Cortex of kidney (tissue), 1 donor: ENCODE data around the gene BCAR3.
"Not testable (repeated sequence)": the region's sequence is repeated elsewhere in the genome, so short reads cannot be mapped to it uniquely, and the experiment has no call there.

ENCODE experiments used
- DNase-seq: peaks from one replicate; lab custom pipeline; 2025; lab: John Stamatoyannopoulos, UW

BCAR3 gene

GRCh38 chr1:93596329-93597089, 85.1 kb downstream of the BCAR3 start:
- no peak for DNase-seq

DNA sequence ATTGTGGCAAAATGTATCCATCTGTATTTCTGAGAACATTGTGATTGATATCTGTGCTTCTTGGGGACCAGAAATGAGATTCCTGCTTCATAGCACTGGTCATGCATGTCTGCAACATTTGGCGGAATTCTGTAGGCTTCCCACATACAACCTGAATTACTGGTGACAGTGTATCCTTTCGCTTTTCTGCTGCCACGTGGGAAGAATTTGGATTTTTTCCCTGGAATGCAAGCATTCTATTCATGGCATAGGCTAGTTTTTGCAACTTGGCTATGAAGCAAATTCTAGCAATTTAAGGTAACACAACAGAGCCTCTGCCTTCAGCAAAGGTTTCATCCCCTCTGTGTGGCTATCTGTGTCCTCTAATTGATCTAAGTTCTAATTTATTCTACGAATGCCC, 85.9 kb downstream of the BCAR3 start:
- DNase-seq = no peak

- DNase-seq = no peak
Measured at GRCh38 chr1:93595266-93595665, 86.4 kb downstream of the BCAR3 start.

DNA sequence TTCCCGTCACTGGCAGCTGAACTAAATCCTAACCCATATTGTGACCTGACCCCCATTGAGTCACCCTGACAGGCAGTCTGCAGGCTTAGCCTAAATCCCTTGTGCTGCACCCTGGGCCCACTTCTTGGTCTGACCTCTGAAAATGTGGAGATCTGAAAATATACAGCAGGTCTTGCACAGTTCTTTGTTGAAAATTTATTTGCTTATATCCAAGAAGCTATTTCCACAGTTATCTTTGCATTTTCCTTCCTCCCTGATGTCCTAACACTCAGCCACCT, 87.1 kb downstream of the BCAR3 start:
- DNase-seq = no peak

- no peak for DNase-seq
Measured at GRCh38 chr1:93593854-93594602, 87.6 kb downstream of the BCAR3 start.

- DNase-seq = no peak
Measured at GRCh38 chr1:93592551-93592949, 89.1 kb downstream of the BCAR3 start.

GRCh38 chr1:93591676-93592550, 89.7 kb downstream of the BCAR3 start:
- DNase-seq = no peak

- not testable (repeated sequence) for DNase-seq
Measured at GRCh38 chr1:93591291-93591675, 90.4 kb downstream of the BCAR3 start.

DNA sequence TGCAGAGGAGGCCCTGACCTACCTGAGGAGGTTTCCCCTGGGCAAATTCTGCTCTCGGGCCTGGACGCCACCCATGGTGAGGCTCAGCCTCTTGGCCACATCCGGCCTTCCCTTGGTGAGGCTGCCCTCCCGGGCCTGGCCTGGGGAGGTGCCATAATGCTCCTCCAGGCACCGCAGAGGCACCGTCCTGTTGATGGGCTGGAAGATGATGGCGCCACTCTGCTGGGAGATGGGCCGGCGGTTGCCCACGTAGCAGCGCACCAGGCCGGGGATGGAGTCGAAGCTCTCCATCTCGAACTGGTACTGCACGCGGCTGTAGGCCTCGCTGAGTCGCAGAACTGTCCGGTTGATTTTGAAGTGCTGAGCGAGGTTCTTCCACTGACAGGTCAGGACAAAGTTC, 92.7 kb downstream of the BCAR3 start:
- no peak for DNase-seq

DNA sequence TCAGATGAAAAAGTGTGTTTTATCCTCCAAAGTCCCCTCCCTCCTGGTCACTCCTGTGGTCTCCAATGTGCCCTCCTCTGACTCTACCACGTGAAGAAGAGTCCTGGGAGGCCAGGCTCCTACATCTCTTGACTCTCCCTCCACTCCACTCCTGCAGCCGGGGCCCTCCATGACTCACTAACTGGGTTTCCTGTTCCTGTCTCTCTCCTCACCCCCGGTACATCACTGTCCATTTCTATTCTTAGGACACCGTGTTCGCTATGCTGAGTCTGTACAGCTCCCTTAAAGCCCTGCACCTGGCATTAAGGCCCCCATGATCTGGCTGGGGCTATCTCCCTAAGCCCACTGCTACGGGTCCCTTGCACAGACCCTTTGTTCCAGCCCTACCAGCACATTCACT, 93.4 kb downstream of the BCAR3 start:
- no peak for DNase-seq

DNA sequence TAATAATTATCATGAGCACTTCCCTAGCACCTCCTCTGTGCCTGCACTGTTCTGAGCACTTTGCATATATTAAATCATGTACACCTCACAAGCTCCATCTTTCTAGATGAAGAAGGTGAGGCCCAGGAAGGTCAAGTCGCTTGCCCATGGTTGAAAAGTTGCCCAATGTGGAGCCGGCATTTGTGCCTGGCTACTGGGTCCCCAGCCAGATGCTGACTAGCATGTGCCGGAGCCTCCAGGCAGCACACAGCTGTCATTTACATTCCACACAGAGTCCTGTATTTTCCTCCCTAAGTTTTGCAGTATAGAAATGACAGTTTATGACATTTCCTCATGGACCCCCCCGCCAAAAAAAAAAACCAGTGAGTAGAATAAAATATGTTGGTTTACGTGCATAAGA, 94.3 kb downstream of the BCAR3 start:
- no peak for DNase-seq

- DNase-seq = no peak
Measured at GRCh38 chr1:93585059-93585966, 96.3 kb downstream of the BCAR3 start.

GRCh38 chr1:93584261-93585003, 97.2 kb downstream of the BCAR3 start:
- no peak for DNase-seq

DNA sequence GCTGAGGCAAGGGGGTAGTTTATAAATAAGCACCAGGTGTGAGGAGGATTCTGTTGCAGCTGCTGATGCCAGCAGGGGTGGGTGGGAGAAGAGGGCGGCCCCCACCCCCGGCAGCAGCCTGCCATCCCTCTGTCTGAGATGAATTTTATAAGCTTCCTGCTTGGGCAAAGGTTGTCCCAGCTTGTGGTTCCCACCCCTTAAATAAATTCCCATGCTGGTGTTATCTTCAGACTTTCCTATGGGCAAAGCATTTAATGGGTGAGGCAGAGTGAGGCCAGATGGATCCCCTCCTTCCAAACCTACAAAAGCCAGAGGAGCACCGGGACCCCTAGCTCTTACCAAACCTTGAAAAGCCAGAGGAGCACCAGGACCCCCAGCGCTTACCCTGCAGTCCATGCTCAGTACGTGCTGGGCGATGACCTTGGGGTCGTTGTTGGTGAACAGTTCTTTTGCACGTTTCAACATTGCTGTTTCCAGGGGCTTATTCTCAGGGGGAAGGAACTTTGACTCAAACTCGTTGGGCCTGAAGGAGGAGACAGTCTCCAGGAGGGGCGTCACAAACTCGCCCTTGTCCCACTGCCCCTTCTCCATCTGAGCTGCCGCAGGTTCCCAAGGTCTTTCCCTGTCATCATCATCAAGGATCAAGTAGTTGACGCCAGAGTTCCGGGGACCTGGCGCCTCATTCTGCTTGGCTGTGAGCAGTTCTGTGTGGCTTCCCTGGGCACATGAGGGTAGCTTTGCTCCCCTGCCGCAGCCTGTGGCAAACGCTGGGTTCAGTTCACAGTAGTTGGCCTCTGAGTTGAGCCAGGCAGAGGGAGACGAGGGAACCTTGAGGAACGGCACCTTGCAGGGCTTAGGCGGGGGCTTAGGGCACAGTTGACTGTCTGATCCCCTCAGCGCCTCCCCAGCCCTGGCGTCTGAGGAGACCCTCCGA, 99.5 kb downstream of the BCAR3 start:
- DNase-seq = no peak

GRCh38 chr1:93579891-93580290, 101.7 kb downstream of the BCAR3 start:
- no peak for DNase-seq

- no peak for DNase-seq
Measured at GRCh38 chr1:93578911-93579825, 102.5 kb downstream of the BCAR3 start.

DNA sequence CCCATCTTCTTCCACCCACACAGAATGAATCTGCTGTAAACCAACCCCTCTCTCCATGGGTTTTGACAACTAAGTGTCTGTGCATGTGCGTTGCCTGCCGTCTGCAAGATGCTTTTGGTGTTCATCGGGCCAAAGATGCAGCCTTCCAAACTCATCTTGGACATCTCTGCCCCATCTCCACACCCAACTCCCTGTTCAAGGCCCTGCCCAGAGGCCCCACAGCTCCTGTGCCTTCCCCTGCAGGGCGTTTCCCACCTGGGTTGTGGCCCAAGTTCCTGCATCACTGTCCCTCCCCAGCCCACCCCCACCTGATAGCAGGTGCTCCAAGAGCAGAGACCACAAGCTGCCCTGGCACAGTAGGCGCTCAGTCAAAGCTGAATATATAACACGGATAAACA, 103.2 kb downstream of the BCAR3 start:
- no peak for DNase-seq

DNA sequence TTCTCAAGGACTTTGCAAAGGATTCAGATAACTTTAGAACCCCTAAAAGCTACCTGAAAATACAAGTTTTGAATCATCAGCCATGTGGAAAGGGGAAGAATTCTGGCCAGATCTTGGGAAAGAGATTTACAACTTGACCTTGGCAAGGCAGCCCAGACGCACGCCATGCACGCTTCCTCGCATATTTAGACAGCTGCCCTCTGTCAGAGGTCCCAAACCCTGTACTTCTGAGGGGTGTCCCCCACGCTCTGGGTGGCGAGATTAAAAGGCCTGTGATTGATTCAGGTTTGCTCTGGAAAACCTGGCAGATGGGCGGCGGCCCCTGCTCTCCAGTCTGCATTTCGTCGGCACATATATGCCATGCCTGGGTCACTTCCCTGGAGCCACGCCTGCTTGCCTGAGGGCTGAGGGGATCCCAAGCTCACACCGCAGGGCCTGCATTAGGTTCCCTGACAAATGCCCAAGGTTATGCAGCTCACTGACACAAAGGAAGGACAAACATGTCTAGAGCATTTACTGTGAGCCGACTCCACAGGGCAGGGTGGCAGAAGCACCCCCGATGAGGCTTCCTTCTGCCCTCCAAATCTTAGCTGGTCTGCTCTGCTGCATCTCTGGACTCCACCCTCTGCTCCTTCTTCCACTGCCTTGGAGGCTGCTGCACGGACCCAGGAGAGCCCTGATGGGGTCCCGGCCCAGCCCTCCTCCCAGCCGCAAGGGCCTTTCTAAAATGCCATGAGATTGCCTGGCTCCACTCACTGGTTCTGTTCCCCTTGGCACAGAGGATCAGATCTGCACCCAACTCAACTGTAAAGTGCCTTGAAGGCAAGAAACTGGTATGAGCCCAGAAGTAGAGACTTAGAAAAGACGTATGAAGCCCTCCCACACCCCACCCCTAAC, 103.9 kb downstream of the BCAR3 start:
- no peak for DNase-seq
